Aorta (tissue), 5 donors: ENCODE data around the gene BLM. TPM values are rescaled to one million over a fixed set of nuclear protein-coding genes. Genes with fewer than 3 reads are reported as not detected.

Source experiments
- ATAC-seq: fragments of 200-7000 bp; cut with Tn5 transposase; one replicate; pipeline ENCODE4 v1.9.1; 2022; ENCODE audit warnings: moderate library complexity; ENCODE audit not compliant: low FRiP score
- DNase-seq, 2 donors: peaks; one replicate each; pipeline ENCODE4 v3.0.0-alpha.2; 2020
- H3K27ac ChIP-seq, 2 donors: one replicate each; pipeline ENCODE4 v1.5.1; 2013; ENCODE audit warnings: low read length in 2 of 2, mild to moderate bottlenecking in 2 of 2, moderate library complexity in 2 of 2, control low read depth in 1 of 2, inconsistent platforms in 1 of 2, low read depth in 1 of 2
- H3K27me3 ChIP-seq, 2 donors: one replicate each; pipeline ENCODE4 v1.6.1; 2013; ENCODE audit warnings: control low read depth in 1 of 2, low read length in 1 of 2, mild to moderate bottlenecking in 1 of 2, moderate library complexity in 1 of 2; ENCODE audit not compliant: insufficient read depth in 2 of 2, control insufficient read depth in 1 of 2
- H3K36me3 ChIP-seq, 2 donors: one replicate each; pipeline ENCODE4 v1.6.1; 2013; ENCODE audit warnings: control low read depth in 1 of 2, low read length in 1 of 2, mild to moderate bottlenecking in 1 of 2; ENCODE audit not compliant: insufficient read depth in 2 of 2, control insufficient read depth in 1 of 2
- H3K4me1 ChIP-seq, 2 donors: one replicate each; pipeline ENCODE4 v1.6.1; 2013; ENCODE audit warnings: low read length in 2 of 2, control low read depth in 1 of 2, mild to moderate bottlenecking in 1 of 2, moderate library complexity in 1 of 2; ENCODE audit not compliant: insufficient read depth in 2 of 2, control insufficient read depth in 1 of 2
- H3K4me3 ChIP-seq, 2 donors: one replicate each; pipeline ENCODE4 v1.5.1; 2013; ENCODE audit warnings: low read length in 2 of 2, control low read depth in 1 of 2, mild to moderate bottlenecking in 1 of 2
- H3K9me3 ChIP-seq: one replicate; pipeline ENCODE4 v1.6.1; 2013; ENCODE audit warnings: mild to moderate bottlenecking, low read length; ENCODE audit not compliant: control insufficient read depth
- WGBS, 2 donors: extraction: QIAGEN DNeasy Blood & Tissue Kit; methylation state at CpG; one replicate each; pipeline ENCODE4 v1.1.7; 2013; 5-methylcytosine and 5-hydroxymethylcytosine counted together
- intact Hi-C, 2 donors: fragments of 100-400 bp; cut with DNase I; formaldehyde crosslinking; loops; one replicate each; pipeline versions ENCODE4 v1.14.2 to v1.15.0; 2022
- polyA plus RNA-seq, 2 donors: library from polyadenylated mRNA; stranded (reverse); fragments of 200-250 nt; gene quantifications; one replicate each; pipeline ENCODE4 v1.2.3, GENCODE V29; 2013
- total RNA-seq, 2 donors: library from RNA; stranded (reverse); fragmentation: NEBNext Ultra II Directional; extraction: Animal tissue kit (Norgen Biotek cat#: 25700); gene quantifications; one replicate each; pipeline ENCODE4 v1.2.1, GENCODE V29; 2021
- donor health status: healthy with polysubstance abuse.
- donor health status: Bipolar disorder and iron deficiency.
- donor health status: DM: no; HTN: no; CAD: no.
- donor health status: DM: no; HTN: no; CAD: no.
- donor health status: DM: yes; HTN: yes; CAD: no.

BLM gene
- total and polyA plus RNA-seq, 4 donors: 0.94 to 3.2 (median 1.5) TPM; not detected in 1

- Histone ChIP-seq H3K27me3 (no peaks in the 10 kb centered on the region), H3K27ac (no peak overlapping the region), H3K4me1 (no peaks in the 10 kb centered on the region), H3K36me3 (no peaks in the 10 kb centered on the region), H3K4me3 (no peak overlapping the region), H3K9me3 (no peaks in the 10 kb centered on the region)
- no peak for DNase-seq
- 92 to 93% methylated on average over 5 of the region's 5 CpGs for WGBS, 2 donors
- no peak for ATAC-seq
- intact Hi-C loops: no loop called here
Measured at GRCh38 chr15:90774731-90775514, 57.8 kb downstream of the BLM start.

GRCh38 chr15:90780916-90781315, 63.8 kb downstream of the BLM start:
- no peak overlapping the region for H3K27ac ChIP-seq
- H3K4me3 ChIP-seq: no peak overlapping the region
- intact Hi-C loops: no loop called here
- 92 to 93% methylated on average over 3 of the region's 3 CpGs for WGBS, 2 donors
- no peak for ATAC-seq
- no peaks in the 10 kb centered on the region for H3K4me1 ChIP-seq
- no peaks in the 10 kb centered on the region for H3K9me3 ChIP-seq
- no peaks in the 10 kb centered on the region for H3K36me3 ChIP-seq
- H3K27me3 ChIP-seq: no peaks in the 10 kb centered on the region
- DNase-seq: no peak

- Histone ChIP-seq H3K4me1 (no peaks in the 10 kb centered on the region), H3K9me3 (no peaks in the 10 kb centered on the region), H3K4me3 (no peak overlapping the region), H3K27me3 (no peaks in the 10 kb centered on the region), H3K27ac (no peak overlapping the region), H3K36me3 (no peaks in the 10 kb centered on the region)
- intact Hi-C loops: no loop called here
- ATAC-seq (no peak), DNase-seq (no peak)
- WGBS, 2 donors: 68 to 85% methylated on average over 2 of the region's 2 CpGs
Measured at GRCh38 chr15:90782442-90782841, 65.3 kb downstream of the BLM start.

GRCh38 chr15:90787881-90788280, 70.7 kb downstream of the BLM start:
- WGBS, 2 donors: 25 to 40% methylated on average over 3 of the region's 3 CpGs
- Histone ChIP-seq H3K27me3 (no peaks in the 10 kb centered on the region), H3K4me3 (no peak overlapping the region), H3K36me3 (no peaks in the 10 kb centered on the region), H3K4me1 (no peaks in the 10 kb centered on the region), H3K9me3 (no peaks in the 10 kb centered on the region), H3K27ac (no peak overlapping the region)
- intact Hi-C loops: no loop called here
- ATAC-seq (no peak), DNase-seq (no peak)

- Histone ChIP-seq H3K4me3 (no peak overlapping the region), H3K27ac (no peak overlapping the region), H3K27me3 (no peaks in the 10 kb centered on the region), H3K4me1 (no peaks in the 10 kb centered on the region), H3K36me3 (no peaks in the 10 kb centered on the region), H3K9me3 (no peaks in the 10 kb centered on the region)
- intact Hi-C loops: no loop called here
- 78 to 80% methylated on average over 5 of the region's 5 CpGs for WGBS, 2 donors
- DNase-seq: no peak
- ATAC-seq: no peak
Measured at GRCh38 chr15:90789462-90789861, 72.3 kb downstream of the BLM start.

- no peaks in the 10 kb centered on the region for H3K4me1 ChIP-seq
- no peaks in the 10 kb centered on the region for H3K9me3 ChIP-seq
- no peaks in the 10 kb centered on the region for H3K36me3 ChIP-seq
- H3K4me3 ChIP-seq: no peak overlapping the region
- intact Hi-C loops: no loop called here
- H3K27ac ChIP-seq: no peak overlapping the region
- 50 to 56% methylated on average over 3 of the region's 3 CpGs for WGBS, 2 donors
- DNase-seq (no peak), ATAC-seq (no peak)
- no peaks in the 10 kb centered on the region for H3K27me3 ChIP-seq
Measured at GRCh38 chr15:90790057-90790456, 72.9 kb downstream of the BLM start.

GRCh38 chr15:90790561-90790960, 73.4 kb downstream of the BLM start:
- Histone ChIP-seq H3K27ac (no peak overlapping the region), H3K9me3 (no peaks in the 10 kb centered on the region), H3K4me3 (no peak overlapping the region), H3K27me3 (no peaks in the 10 kb centered on the region), H3K4me1 (no peaks in the 10 kb centered on the region), H3K36me3 (no peaks in the 10 kb centered on the region)
- 82 to 91% methylated on average over 4 of the region's 4 CpGs for WGBS, 2 donors
- intact Hi-C loops: no loop called here
- DNase-seq (no peak), ATAC-seq (no peak)

GRCh38 chr15:90794538-90794937, 77.4 kb downstream of the BLM start:
- H3K4me1 ChIP-seq: no peaks in the 10 kb centered on the region
- intact Hi-C loops: no loop called here

GRCh38 chr15:90799639-90800170, 82.6 kb downstream of the BLM start:
- no peak for ATAC-seq

More at GRCh38 chr15:90794538-90794937, 77.4 kb downstream of the BLM start:
- ATAC-seq (no peak), DNase-seq (no peak)
- 81 to 97% methylated on average over 2 of the region's 2 CpGs for WGBS, 2 donors
- no peak overlapping the region for H3K27ac ChIP-seq
- no peaks in the 10 kb centered on the region for H3K27me3 ChIP-seq
- H3K36me3 ChIP-seq: no peaks in the 10 kb centered on the region
- no peak overlapping the region for H3K4me3 ChIP-seq
- H3K9me3 ChIP-seq: peaks cover 1% of the 10 kb centered on the region

More at GRCh38 chr15:90799639-90800170, 82.6 kb downstream of the BLM start:
- no peak overlapping the region for H3K27ac ChIP-seq
- intact Hi-C loops: loop anchor here in 1 of 2 donors (5.0 kb wide), 1 partner anchor 43 kb away; no protein-coding TSS in a partner anchor
- H3K4me3 ChIP-seq: no peak overlapping the region
- peaks cover 1% of the 10 kb centered on the region for H3K9me3 ChIP-seq
- no peak for DNase-seq
- no peaks in the 10 kb centered on the region for H3K36me3 ChIP-seq
- no peaks in the 10 kb centered on the region for H3K4me1 ChIP-seq
- WGBS, 2 donors: 76 to 81% methylated on average over 1 of the region's 1 CpG
- H3K27me3 ChIP-seq: no peaks in the 10 kb centered on the region
